DOHH2 (cell line): ENCODE data around the gene PGK1.

Source experiments
- H3F3A ChIP-seq: fragments of 200-600 bp; sonication (generic), shearing (Covaris generic); 2 replicates; pipeline ENCODE4 v1.6.0; 2016; ENCODE audit warnings: antibody characterized with exemption, mild to moderate bottlenecking; ENCODE audit not compliant: control insufficient read depth, insufficient read depth
- H3K27ac ChIP-seq: fragments of 200-600 bp; sonication (generic); 2 replicates; pipeline ENCODE4 v1.5.1; 2014; ENCODE audit warnings: low read depth, mild to moderate bottlenecking, low read length, moderate library complexity
- H3K27me3 ChIP-seq: fragments of 200-600 bp; sonication (generic); 2 replicates; pipeline ENCODE4 v1.6.1; 2014; ENCODE audit warnings: mild to moderate bottlenecking, low read length, mixed read lengths; ENCODE audit not compliant: control insufficient read depth
- H3K36me3 ChIP-seq: fragments of 200-600 bp; sonication (generic); 2 replicates; pipeline ENCODE4 v1.6.1; 2014; ENCODE audit warnings: mild to moderate bottlenecking, low read length, moderate library complexity, mixed read lengths; ENCODE audit not compliant: control insufficient read depth
- H3K4me1 ChIP-seq: fragments of 200-600 bp; sonication (generic); 2 replicates; pipeline ENCODE4 v1.6.1; 2014; ENCODE audit warnings: mild to moderate bottlenecking, low read length, mixed read lengths; ENCODE audit not compliant: control insufficient read depth
- H3K4me2 ChIP-seq: fragments of 200-600 bp; sonication (generic); 2 replicates; pipeline ENCODE4 v1.6.0; 2014; ENCODE audit warnings: mild to moderate bottlenecking, low read length, moderate library complexity
- H3K4me3 ChIP-seq: fragments of 200-600 bp; sonication (generic); 2 replicates; pipeline ENCODE4 v1.5.1; 2014; ENCODE audit warnings: mild to moderate bottlenecking, low read length, mixed read lengths
- H3K79me2 ChIP-seq: fragments of 200-600 bp; sonication (generic); 2 replicates; pipeline ENCODE4 v1.6.1; 2014; ENCODE audit warnings: mild to moderate bottlenecking, low read length, mixed read lengths; ENCODE audit not compliant: control insufficient read depth
- H3K9me2 ChIP-seq: fragments of 200-600 bp; sonication (generic); replicated peaks from 2 replicates; pipeline ENCODE4 v1.6.1; 2014; ENCODE audit warnings: mild to moderate bottlenecking, low read length, mixed read lengths; ENCODE audit not compliant: control insufficient read depth
- H3K9me3 ChIP-seq: fragments of 200-600 bp; sonication (generic); 2 replicates; pipeline ENCODE4 v1.6.1; 2014; ENCODE audit warnings: antibody characterized with exemption, low read length, mixed read lengths; ENCODE audit not compliant: control insufficient read depth, insufficient read depth
- H4K20me1 ChIP-seq: fragments of 200-600 bp; sonication (generic); 2 replicates; pipeline ENCODE4 v1.6.0; 2014; ENCODE audit warnings: low read depth, mild to moderate bottlenecking, antibody characterized with exemption, low read length, moderate library complexity; ENCODE audit not compliant: control insufficient read depth, insufficient read depth
- EZH2phosphoT487 ChIP-seq: fragments of 200-600 bp; sonication (generic); IDR thresholded peaks from 2 replicates; pipeline ENCODE4 v1.6.1; 2017; ENCODE audit warnings: borderline replicate concordance, mild to moderate bottlenecking, antibody characterized with exemption, low read length, moderate library complexity, mixed read lengths
- TF ChIP-seq, protein P1 (sequence below): fragments of 200-600 bp; sonication (generic); IDR thresholded peaks from one replicate; pipeline ENCODE4 v1.5.1; 2014; ENCODE audit warnings: antibody characterized with exemption, mild to moderate bottlenecking, low read depth, low read length; ENCODE audit not compliant: poor library complexity, severe bottlenecking

PGK1 gene

GRCh38 chrX:78102091-78102490, 2.0 kb upstream of the PGK1 start:
- Histone ChIP-seq H3K27me3 (no peaks in the 10 kb centered on the region), H3K4me2 (no peak overlapping the region), H3K27ac (no peak overlapping the region), H4K20me1 (peaks cover 20% of the 10 kb centered on the region; the same call in 1 of the 2 replicates), H3K4me1 (peaks cover 35% of the 10 kb centered on the region), H3K79me2 (peaks cover 31% of the 10 kb centered on the region), H3K9me3 (peaks cover 4% of the 10 kb centered on the region; the same call in 1 of the 2 replicates), H3F3A (no peaks in the 10 kb centered on the region), H3K4me3 (no peak overlapping the region), H3K36me3 (peaks cover 28% of the 10 kb centered on the region), H3K9me2 (no peaks in the 10 kb centered on the region)
- no peak for TF ChIP-seq EZH2phosphoT487
- TF ChIP-seq, protein P1, sequence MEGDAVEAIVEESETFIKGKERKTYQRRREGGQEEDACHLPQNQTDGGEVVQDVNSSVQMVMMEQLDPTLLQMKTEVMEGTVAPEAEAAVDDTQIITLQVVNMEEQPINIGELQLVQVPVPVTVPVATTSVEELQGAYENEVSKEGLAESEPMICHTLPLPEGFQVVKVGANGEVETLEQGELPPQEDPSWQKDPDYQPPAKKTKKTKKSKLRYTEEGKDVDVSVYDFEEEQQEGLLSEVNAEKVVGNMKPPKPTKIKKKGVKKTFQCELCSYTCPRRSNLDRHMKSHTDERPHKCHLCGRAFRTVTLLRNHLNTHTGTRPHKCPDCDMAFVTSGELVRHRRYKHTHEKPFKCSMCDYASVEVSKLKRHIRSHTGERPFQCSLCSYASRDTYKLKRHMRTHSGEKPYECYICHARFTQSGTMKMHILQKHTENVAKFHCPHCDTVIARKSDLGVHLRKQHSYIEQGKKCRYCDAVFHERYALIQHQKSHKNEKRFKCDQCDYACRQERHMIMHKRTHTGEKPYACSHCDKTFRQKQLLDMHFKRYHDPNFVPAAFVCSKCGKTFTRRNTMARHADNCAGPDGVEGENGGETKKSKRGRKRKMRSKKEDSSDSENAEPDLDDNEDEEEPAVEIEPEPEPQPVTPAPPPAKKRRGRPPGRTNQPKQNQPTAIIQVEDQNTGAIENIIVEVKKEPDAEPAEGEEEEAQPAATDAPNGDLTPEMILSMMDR, result no peak

GRCh38 chrX:78103001-78103622, 936 bp upstream of the PGK1 start:
- Histone ChIP-seq H3K4me2 (peak overlapping the region; percentile 54), H3K79me2 (peaks cover 41% of the 10 kb centered on the region), H3K27ac (peak overlapping the region; percentile 45; the same call in 1 of the 2 replicates), H3K36me3 (peaks cover 39% of the 10 kb centered on the region), H3K27me3 (no peaks in the 10 kb centered on the region), H3K9me3 (peaks cover 4% of the 10 kb centered on the region; the same call in 1 of the 2 replicates), H3K4me1 (peaks cover 46% of the 10 kb centered on the region), H3K4me3 (peak overlapping the region; percentile 57), H3K9me2 (no peaks in the 10 kb centered on the region), H3F3A (no peaks in the 10 kb centered on the region), H4K20me1 (peaks cover 25% of the 10 kb centered on the region)
- TF ChIP-seq EZH2phosphoT487, result no peak

DNA sequence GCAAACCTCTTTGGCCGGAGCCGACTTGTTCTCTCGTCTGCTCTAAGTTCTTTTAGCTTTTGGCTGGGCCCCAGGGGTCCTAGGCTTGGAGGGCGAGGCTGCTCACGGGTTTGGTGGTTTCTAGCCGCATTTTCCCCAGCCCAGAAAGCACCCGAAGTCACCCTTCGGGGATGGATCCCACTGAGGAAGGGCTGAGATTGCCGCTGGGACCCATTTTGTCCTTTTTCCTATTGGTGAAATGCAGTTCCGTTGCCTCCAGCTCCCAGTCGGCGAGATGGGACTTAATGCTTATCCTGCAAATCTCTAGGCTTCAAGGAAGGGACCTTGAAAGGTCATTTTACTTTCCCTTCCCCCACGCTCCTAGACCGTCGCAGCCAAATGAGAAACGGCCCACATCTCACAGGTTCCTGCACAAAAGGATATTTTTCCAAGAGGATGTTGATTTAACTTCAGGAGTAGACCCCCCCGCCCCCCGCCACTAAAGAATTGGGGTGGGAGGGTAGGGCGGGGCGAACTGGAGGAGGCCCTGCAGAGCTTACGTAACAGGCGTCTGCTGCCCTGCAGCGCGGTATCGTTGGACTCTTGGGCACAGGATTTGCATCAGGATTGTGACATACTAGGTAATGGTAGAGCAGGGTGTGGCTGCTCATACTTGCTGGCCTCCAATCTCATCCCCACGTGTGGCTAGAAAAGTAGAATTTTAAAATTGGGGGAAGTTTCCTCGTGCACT, 564 bp downstream of the PGK1 start:
- Histone ChIP-seq H3K27me3 (no peaks in the 10 kb centered on the region), H3K4me1 (peaks cover 53% of the 10 kb centered on the region), H3K36me3 (peaks cover 54% of the 10 kb centered on the region), H3K9me2 (no peaks in the 10 kb centered on the region), H3K79me2 (peaks cover 56% of the 10 kb centered on the region), H3K4me2 (peak overlapping the region; percentile 57), H4K20me1 (peaks cover 32% of the 10 kb centered on the region), H3K9me3 (peaks cover 4% of the 10 kb centered on the region; the same call in 1 of the 2 replicates), H3K4me3 (peak overlapping the region; percentile 93), H3K27ac (peak overlapping the region; percentile 73), H3F3A (no peaks in the 10 kb centered on the region)
- TF ChIP-seq, protein P1, result no peak
- TF ChIP-seq EZH2phosphoT487, result no peak
